Mesenchymal stem cell (in vitro differentiated cells and primary cell): ENCODE measurements around the gene C1QTNF9.
A peak's percentile ranks its signal among the peaks of the same experiment; 100 is the strongest.

Source experiments
- DNase-seq: peaks from one replicate; pipeline ENCODE4 v3.0.0-alpha.2; 2013
- H2AFZ ChIP-seq: one replicate; pipeline ENCODE4 v1.6.1; 2013; ENCODE audit warnings: low read depth, mild to moderate bottlenecking, control low read depth, inconsistent platforms, low read length, moderate library complexity
- H2AK5ac ChIP-seq: 2 replicates; pipeline ENCODE4 v1.6.1; 2013; ENCODE audit warnings: low read length, moderate library complexity, mild to moderate bottlenecking, inconsistent platforms; ENCODE audit not compliant: severe bottlenecking
- H2BK120ac ChIP-seq: one replicate; pipeline ENCODE4 v1.6.1; 2013; ENCODE audit warnings: low read depth, mild to moderate bottlenecking, inconsistent platforms, low read length, moderate library complexity
- H2BK12ac ChIP-seq, 2 experiments: one replicate each; pipeline ENCODE4 v1.6.1; 2013; ENCODE audit warnings: inconsistent platforms in 2 of 2, low read length in 2 of 2, mild to moderate bottlenecking in 2 of 2, moderate library complexity in 2 of 2, control low read depth in 1 of 2
- H2BK15ac ChIP-seq: one replicate; pipeline ENCODE4 v1.6.1; 2013; ENCODE audit warnings: mild to moderate bottlenecking, low read depth, inconsistent platforms; ENCODE audit not compliant: poor library complexity, severe bottlenecking
- H2BK5ac ChIP-seq: 2 replicates; pipeline ENCODE4 v1.6.1; 2013; ENCODE audit warnings: low read depth, mild to moderate bottlenecking, low read length, control low read depth, inconsistent platforms; ENCODE audit not compliant: poor library complexity, severe bottlenecking
- H3K14ac ChIP-seq, 2 experiments: one replicate each; pipeline ENCODE4 v1.6.1; 2013; ENCODE audit warnings: inconsistent platforms in 2 of 2, low read length in 2 of 2, control low read depth in 1 of 2, mild to moderate bottlenecking in 1 of 2, moderate library complexity in 1 of 2
- H3K18ac ChIP-seq, 2 experiments: one replicate each; pipeline ENCODE4 v1.6.1; 2013; ENCODE audit warnings: inconsistent platforms in 2 of 2, low read length in 2 of 2, control low read depth in 1 of 2, low read depth in 1 of 2, mild to moderate bottlenecking in 1 of 2
- H3K23ac ChIP-seq, 2 experiments: one replicate each; pipeline ENCODE4 v1.6.1; 2013; ENCODE audit warnings: inconsistent platforms in 2 of 2, low read length in 2 of 2, mild to moderate bottlenecking in 2 of 2, moderate library complexity in 2 of 2, control low read depth in 1 of 2
- H3K27ac ChIP-seq: 2 replicates; pipeline ENCODE4 v1.5.1; 2013; ENCODE audit warnings: mild to moderate bottlenecking, moderate library complexity, low read length, control low read depth, inconsistent platforms; ENCODE audit not compliant: poor library complexity, severe bottlenecking
- H3K27me3 ChIP-seq, 2 experiments: 2 replicates each; pipeline versions ENCODE4 v1.6.1 to v1.7.0; 2013; ENCODE audit warnings: low read length in 2 of 2, mild to moderate bottlenecking in 2 of 2, moderate library complexity in 2 of 2, control low read depth in 1 of 2, inconsistent platforms in 1 of 2; ENCODE audit not compliant: control insufficient read depth in 1 of 2, insufficient read depth in 1 of 2
- H3K36me3 ChIP-seq, 2 experiments: 2 replicates each; pipeline versions ENCODE4 v1.6.1 to v1.7.0; 2013; ENCODE audit warnings: low read length in 2 of 2, control low read depth in 1 of 2, inconsistent platforms in 1 of 2, low read depth in 1 of 2, mild to moderate bottlenecking in 1 of 2; ENCODE audit not compliant: insufficient read depth in 2 of 2, control insufficient read depth in 1 of 2
- H3K4ac ChIP-seq, 2 experiments: one replicate each; pipeline ENCODE4 v1.6.1; 2013; ENCODE audit warnings: inconsistent platforms in 2 of 2, low read length in 2 of 2, mild to moderate bottlenecking in 2 of 2, moderate library complexity in 2 of 2, control low read depth in 1 of 2, low read depth in 1 of 2
- H3K4me1 ChIP-seq: 2 replicates; pipeline ENCODE4 v1.6.1; 2013; ENCODE audit warnings: low read depth, low read length, control low read depth; ENCODE audit not compliant: control insufficient read depth, insufficient read depth
- H3K4me2 ChIP-seq: 2 replicates; pipeline ENCODE4 v1.6.1; 2013; ENCODE audit warnings: low read length, mild to moderate bottlenecking, inconsistent platforms; ENCODE audit not compliant: poor library complexity, severe bottlenecking
- H3K4me3 ChIP-seq, 2 experiments: 2 replicates each; pipeline versions ENCODE4 v1.5.1 to v1.7.0; 2013; ENCODE audit warnings: low read length in 2 of 2, mild to moderate bottlenecking in 2 of 2, control low read depth in 1 of 2, low read depth in 1 of 2; ENCODE audit not compliant: insufficient read depth in 1 of 2
- H3K79me1 ChIP-seq: replicated peaks from 2 replicates; pipeline ENCODE4 v1.6.1; 2013; ENCODE audit warnings: mild to moderate bottlenecking, control low read depth, low read length, inconsistent platforms; ENCODE audit not compliant: poor library complexity, severe bottlenecking
- H3K9ac ChIP-seq: 2 replicates; pipeline ENCODE4 v1.7.0; 2013; ENCODE audit warnings: mild to moderate bottlenecking, low read length, moderate library complexity
- H3K9me3 ChIP-seq: 2 replicates; pipeline ENCODE4 v1.7.0; 2013; ENCODE audit warnings: mild to moderate bottlenecking, low read length; ENCODE audit not compliant: control insufficient read depth
- H4K8ac ChIP-seq: one replicate; pipeline ENCODE4 v1.6.1; 2013; ENCODE audit warnings: inconsistent platforms, mild to moderate bottlenecking, low read length, moderate library complexity
- H4K91ac ChIP-seq: one replicate; pipeline ENCODE4 v1.6.1; 2013; ENCODE audit warnings: mild to moderate bottlenecking, low read length, inconsistent platforms
- WGBS: methylation state at CpG from one replicate; pipeline ENCODE4 v1.1.7; 2013; ENCODE audit warnings: mixed read lengths; 5-methylcytosine and 5-hydroxymethylcytosine counted together

Gene C1QTNF9

GRCh38 chr13:24276861-24277260, 32.5 kb upstream of the C1QTNF9 start:
- Histone ChIP-seq H3K27me3 (no peaks in the 10 kb centered on the region), H2AFZ (no peak overlapping the region), H3K4ac (no peak overlapping the region), H2BK120ac (no peak overlapping the region), H3K79me1 (peaks cover 20% of the 10 kb centered on the region), H3K9ac (no peak overlapping the region), H3K4me1 (peaks cover 21% of the 10 kb centered on the region), H2AK5ac (no peak overlapping the region), H3K4me3 (no peak overlapping the region), H2BK5ac (no peak overlapping the region), H3K36me3 (no peaks in the 10 kb centered on the region), H3K18ac (no peak overlapping the region), H3K27ac (no peak overlapping the region), H3K23ac (no peak overlapping the region), H4K91ac (no peak overlapping the region), H3K4me2 (no peak overlapping the region), H3K9me3 (no peaks in the 10 kb centered on the region), H2BK12ac (no peak overlapping the region), H3K14ac (no peak overlapping the region), H4K8ac (no peak overlapping the region), H2BK15ac (no peak overlapping the region)
- WGBS = 99% methylated on average over 12 of the region's 13 CpGs
- DNase-seq = no peak

- Histone ChIP-seq H3K4me1 (peaks cover 13% of the 10 kb centered on the region), H3K36me3 (no peaks in the 10 kb centered on the region)
Measured at GRCh38 chr13:24277761-24278160, 31.6 kb upstream of the C1QTNF9 start.

GRCh38 chr13:24279327-24280110, 29.9 kb upstream of the C1QTNF9 start:
- no peaks in the 10 kb centered on the region for H3K27me3 ChIP-seq
- no peak overlapping the region for H3K4me3 ChIP-seq
- H3K18ac ChIP-seq = no peak overlapping the region
- peak; percentile 45 for DNase-seq
- no peak overlapping the region for H3K23ac ChIP-seq
- H2BK15ac ChIP-seq = no peak overlapping the region
- no peak overlapping the region for H2AFZ ChIP-seq
- no peak overlapping the region for H3K27ac ChIP-seq
- no peak overlapping the region for H2BK120ac ChIP-seq
- H3K4me1 ChIP-seq = peaks cover 8% of the 10 kb centered on the region
- H3K4ac ChIP-seq = no peak overlapping the region
- no peaks in the 10 kb centered on the region for H3K9me3 ChIP-seq
- peak overlapping the region; percentile 61 for H4K8ac ChIP-seq
- H2BK5ac ChIP-seq = no peak overlapping the region
- H3K79me1 ChIP-seq = peaks cover 19% of the 10 kb centered on the region
- H3K4me2 ChIP-seq = no peak overlapping the region
- no peak overlapping the region for H3K14ac ChIP-seq
- H4K91ac ChIP-seq = no peak overlapping the region
- no peak overlapping the region for H2BK12ac ChIP-seq
- no peak overlapping the region for H3K9ac ChIP-seq
- H2AK5ac ChIP-seq = no peak overlapping the region
- 92% methylated on average over 7 of the region's 8 CpGs for WGBS
- peaks cover 0 to 3% of the 10 kb centered on the region in 2 experiments for H3K36me3 ChIP-seq

More at GRCh38 chr13:24277761-24278160, 31.6 kb upstream of the C1QTNF9 start:
- no peak overlapping the region for H3K4me3 ChIP-seq
- no peak overlapping the region for H3K4ac ChIP-seq
- H2BK5ac ChIP-seq = no peak overlapping the region
- no peak overlapping the region for H2AK5ac ChIP-seq
- DNase-seq = no peak
- no peak overlapping the region for H3K23ac ChIP-seq
- no peak overlapping the region for H3K27ac ChIP-seq
- no peak overlapping the region for H3K4me2 ChIP-seq
- H2BK12ac ChIP-seq = no peak overlapping the region
- no peaks in the 10 kb centered on the region for H3K27me3 ChIP-seq
- no peaks in the 10 kb centered on the region for H3K9me3 ChIP-seq
- no peak overlapping the region for H3K14ac ChIP-seq
- no peak overlapping the region for H2BK120ac ChIP-seq
- no peak overlapping the region for H4K8ac ChIP-seq
- no peak overlapping the region for H2AFZ ChIP-seq
- 61% methylated on average over 4 of the region's 6 CpGs for WGBS
- H3K9ac ChIP-seq = no peak overlapping the region
- H3K18ac ChIP-seq = no peak overlapping the region
- H2BK15ac ChIP-seq = no peak overlapping the region
- no peak overlapping the region for H4K91ac ChIP-seq
- peaks cover 20% of the 10 kb centered on the region for H3K79me1 ChIP-seq

GRCh38 chr13:24280720-24281119, 28.7 kb upstream of the C1QTNF9 start:
- H2AK5ac ChIP-seq = no peak overlapping the region
- peaks cover 0 to 4% of the 10 kb centered on the region in 2 experiments for H3K36me3 ChIP-seq
- H2BK15ac ChIP-seq = no peak overlapping the region
- no peak for DNase-seq
- H3K14ac ChIP-seq = no peak overlapping the region
- H3K79me1 ChIP-seq = peaks cover 17% of the 10 kb centered on the region
- no peak overlapping the region for H3K27ac ChIP-seq
- H2BK120ac ChIP-seq = no peak overlapping the region
- H4K91ac ChIP-seq = no peak overlapping the region
- 96% methylated on average over 7 of the region's 7 CpGs for WGBS
- no peak overlapping the region for H3K9ac ChIP-seq
- no peak overlapping the region for H3K4me3 ChIP-seq
- no peak overlapping the region for H4K8ac ChIP-seq
- H2AFZ ChIP-seq = no peak overlapping the region
- no peak overlapping the region for H3K23ac ChIP-seq
- H3K9me3 ChIP-seq = no peaks in the 10 kb centered on the region
- no peak overlapping the region for H3K4ac ChIP-seq
- H3K4me1 ChIP-seq = peaks cover 6% of the 10 kb centered on the region
- H3K27me3 ChIP-seq = no peaks in the 10 kb centered on the region
- no peak overlapping the region for H2BK12ac ChIP-seq
- H3K18ac ChIP-seq = peak overlapping the region; percentile 4 to 6
- no peak overlapping the region for H3K4me2 ChIP-seq
- no peak overlapping the region for H2BK5ac ChIP-seq
